Cortex of kidney (tissue), 1 donor: Measurements from ENCODE around the gene MAB21L2.
"Not testable (repeated sequence)": the region's sequence is repeated elsewhere in the genome, so short reads cannot be mapped to it uniquely, and the experiment has no call there.

Experiments
- DNase-seq: peaks from one replicate; lab custom pipeline; 2025; lab: John Stamatoyannopoulos, UW

The MAB21L2 gene

DNA sequence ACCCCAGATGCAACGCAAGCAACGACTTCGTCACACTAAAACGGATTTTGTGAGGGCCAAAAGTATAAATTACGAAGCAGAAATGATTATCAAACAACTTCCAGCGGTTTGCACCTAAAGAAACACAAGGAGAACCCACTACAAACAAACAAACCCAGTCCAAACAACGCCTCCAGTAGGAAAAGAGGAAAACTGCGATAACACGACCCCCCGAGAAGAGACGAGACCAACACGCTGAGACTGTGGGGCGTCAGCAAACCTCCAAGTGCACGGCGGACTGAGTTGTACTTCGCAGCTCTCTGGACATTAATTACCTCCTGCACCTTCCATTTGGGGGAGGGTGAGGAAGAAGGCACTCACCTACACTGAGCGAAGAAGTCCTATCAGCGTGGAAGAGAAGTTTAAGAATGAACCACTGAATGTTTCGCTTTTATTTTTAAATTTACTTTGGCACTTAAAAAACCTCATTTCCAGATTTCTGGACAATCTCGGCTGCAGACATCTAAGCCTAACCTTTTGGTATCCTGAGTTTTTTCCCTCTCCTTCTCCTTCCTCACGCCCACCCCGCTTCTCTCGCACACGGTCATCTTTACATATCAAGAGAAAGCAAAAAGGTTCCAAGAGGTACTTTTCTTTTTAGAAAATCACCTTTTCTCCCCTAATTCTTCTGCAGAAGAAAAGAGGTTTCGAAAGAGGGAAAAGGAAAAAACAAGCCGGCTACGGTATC, at the start of gene MAB21L2:
MAB21L2 (plus strand) TSS at position 6 of the 727 bp plus-strand sequence. CDS start 879 bp downstream, outside the sequence.
- no peak for DNase-seq

DNA sequence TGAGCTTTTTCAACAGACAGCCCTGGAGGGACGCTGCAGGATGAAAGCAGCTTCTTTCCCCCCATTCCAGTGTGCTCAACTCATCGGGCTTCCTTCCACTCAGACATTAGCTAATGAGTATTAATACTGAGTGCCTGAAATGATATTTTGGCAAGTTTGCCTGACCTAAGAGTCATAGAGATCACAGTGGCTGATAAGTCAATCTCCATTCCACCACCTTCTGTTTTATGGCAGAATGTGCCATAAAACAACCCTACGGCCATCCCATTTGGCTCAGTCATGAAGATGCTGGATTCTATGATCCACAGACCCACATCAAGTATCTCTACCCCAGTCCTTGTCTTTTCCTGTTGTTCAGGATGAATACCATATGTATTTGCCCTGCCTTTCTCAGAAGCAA, 48.3 kb upstream of the MAB21L2 start:
- DNase-seq, result no peak

DNA sequence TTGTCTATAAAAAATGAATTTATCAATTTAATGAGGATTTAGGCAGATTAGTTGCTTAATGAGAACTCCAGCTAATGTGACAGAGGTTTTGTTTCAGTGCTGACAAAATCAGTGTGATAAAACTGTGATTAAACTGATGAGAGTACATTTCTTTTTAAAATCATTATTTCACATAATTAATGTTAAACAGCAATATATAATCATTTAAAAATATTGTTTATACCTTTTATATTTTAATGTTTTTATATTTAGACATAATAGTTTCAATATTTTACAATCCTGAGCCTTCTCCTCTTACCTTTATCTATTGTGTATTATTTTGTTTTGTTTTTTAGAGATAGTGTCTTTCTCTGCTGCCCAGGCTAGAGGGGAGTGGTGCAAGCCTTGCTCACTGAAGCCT, 47.1 kb upstream of the MAB21L2 start:
- DNase-seq, result no peak

DNA sequence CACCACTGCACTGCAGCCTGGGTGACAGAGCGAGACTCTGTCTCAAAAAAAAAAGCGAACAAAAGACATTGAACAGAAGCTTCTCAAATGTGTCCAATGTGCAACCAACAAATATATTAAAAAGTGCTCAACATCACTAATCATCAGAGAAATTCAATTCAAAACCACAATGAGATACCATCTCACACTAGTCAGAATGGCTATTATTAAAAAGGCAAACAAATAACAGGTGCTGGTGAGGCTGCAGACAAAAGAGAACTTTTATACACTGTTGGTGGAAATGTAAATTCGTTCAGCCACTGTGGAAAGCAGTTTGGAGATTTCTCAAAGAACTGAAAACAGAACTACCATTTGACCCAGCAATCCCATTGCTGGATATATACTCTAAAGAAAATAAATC, 44.0 kb upstream of the MAB21L2 start:
- DNase-seq, result not testable (repeated sequence)

DNA sequence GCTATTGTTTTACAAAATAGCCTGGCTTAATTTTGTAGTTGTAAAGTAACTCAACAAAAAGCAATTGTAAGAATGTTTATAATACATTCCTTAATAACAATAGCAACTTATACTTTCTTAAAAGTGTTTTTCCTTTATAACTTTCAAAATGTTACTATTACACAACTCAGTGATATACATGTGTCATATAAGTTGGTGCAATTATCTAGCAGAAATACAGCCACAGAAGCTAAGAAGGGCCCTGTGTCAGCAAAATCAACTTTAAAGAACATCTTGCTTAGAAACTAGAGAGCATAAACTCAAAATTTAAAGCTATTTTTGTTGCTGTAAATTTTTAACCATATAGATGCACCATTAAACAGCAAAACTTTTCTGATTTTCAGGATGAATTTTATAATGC, 41.4 kb upstream of the MAB21L2 start:
- DNase-seq, result no peak

DNA sequence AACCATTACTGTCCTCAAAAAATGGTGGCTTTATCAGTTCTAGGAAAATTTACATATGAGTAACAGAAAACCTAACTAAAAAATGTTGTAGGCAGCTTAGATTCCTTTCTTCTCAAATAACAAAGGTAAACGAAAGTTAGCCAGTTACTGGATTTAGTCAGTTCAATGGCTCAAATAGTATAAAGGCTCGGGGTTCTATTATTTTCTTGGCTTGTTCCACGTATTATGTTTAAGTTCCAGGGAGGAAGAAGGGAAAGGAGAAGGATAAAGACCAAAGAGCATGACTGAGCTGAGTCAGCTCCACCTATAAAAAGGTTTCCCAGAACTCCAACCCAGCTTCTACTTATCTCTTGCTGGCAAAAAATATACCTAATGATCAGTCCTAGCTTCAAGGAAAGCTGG, 41.0 kb upstream of the MAB21L2 start:
- no peak for DNase-seq

DNA sequence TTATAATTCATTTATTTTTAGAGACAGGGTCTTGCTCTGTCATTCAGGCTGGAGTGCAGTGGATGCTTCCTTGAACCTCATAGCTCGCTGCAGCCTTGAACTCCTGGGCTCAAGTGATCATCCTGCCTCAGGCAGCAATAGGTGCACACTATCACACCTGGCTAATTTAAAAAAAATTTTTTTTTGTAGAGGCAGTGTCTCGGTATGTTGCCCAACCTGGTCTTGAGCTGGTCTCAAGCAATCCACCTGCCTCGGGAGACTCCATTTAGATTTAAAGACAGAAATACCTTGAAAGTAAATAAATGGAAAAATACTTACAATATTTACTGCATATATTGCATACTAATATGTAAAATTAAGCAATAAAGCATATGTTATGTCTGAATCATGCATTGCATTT, 40.3 kb upstream of the MAB21L2 start:
- DNase-seq, result no peak

DNA sequence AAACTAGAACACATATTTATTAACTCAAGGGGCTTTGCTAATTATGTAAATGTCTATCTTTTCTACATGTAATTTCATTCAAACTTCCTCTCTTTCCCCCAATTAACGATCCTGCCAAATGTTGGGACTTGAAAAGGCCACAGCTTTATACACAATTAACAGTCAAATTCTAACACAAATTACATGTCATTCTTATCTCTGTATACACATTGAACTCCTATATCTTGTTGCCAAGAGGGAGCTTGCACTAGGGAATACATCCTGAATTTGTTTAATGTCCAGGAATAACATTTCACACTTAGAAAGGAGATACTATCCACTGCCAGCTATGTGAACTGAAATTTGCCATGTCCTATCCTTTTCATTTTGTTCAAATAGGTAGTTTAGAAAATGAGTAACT, 38.9 kb upstream of the MAB21L2 start:
- DNase-seq, result no peak

DNA sequence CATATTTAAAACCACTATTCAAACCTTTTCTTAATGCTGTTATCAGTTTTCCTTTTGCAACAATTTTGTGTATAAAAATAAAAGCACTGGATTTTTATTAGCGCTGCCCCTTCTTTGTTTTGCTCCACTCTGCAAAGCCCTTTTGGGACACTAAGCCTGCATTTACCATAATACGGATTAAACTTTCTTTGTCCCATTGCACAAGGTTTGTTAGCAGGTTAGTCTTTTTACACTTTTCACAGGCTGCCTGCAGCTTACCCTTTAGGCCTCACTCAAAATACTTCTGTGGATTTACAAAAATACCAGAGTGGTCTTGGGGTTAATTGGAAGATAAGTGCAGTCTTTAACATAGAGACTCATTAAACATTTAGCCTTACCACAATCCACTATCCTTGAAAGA, 35.7 kb upstream of the MAB21L2 start:
- no peak for DNase-seq

DNA sequence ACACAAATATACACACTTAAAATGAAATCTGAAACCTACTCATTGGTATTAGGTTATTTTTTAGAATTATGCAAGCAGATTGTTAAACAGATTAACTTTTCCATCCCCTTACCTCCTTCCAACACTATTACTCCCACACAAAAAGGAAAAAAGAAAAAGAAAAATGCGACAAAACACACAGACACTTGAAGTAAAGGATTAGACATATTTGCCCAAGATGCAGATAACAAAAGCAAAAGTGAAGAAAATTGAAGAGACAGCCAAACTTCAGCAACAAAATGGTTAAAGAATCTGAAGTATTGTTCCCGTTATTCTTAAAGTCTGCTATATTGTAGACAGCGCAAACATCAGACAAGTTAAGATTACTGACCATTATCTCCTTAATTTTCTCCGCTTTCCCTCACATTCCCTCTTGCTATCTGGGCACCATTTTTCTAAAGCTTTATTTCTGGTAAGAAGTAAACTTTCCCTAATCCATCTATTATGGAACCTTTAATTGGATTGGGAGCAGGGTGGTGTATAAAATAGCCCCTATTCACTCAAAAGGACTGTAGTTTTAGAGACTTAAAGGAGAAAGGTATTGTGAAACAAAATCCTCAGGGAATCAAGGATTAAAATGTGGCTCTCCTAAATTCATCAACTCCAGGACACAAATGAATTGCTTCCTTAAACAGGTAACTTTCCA, 34.7 kb upstream of the MAB21L2 start:
- no peak for DNase-seq

DNA sequence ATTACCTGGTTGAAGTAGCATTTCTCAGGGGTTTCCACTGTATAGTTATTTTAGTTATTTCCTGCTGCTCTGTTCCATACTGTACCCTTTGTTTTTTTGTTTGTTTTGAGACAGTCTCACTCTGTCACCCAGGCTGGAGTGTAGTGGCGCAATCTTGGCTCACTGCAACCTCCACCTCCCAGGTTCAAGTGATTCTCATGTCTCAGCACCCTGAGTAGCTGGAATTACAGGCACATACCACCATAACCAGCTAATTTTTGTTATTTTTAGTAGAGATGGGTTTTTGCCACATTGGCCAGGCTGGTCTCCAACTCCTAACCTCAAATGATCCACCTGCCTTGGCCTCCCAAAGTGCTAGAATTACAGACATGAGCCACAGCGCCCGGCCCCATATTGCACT, 24.1 kb upstream of the MAB21L2 start:
- not testable (repeated sequence) for DNase-seq

DNA sequence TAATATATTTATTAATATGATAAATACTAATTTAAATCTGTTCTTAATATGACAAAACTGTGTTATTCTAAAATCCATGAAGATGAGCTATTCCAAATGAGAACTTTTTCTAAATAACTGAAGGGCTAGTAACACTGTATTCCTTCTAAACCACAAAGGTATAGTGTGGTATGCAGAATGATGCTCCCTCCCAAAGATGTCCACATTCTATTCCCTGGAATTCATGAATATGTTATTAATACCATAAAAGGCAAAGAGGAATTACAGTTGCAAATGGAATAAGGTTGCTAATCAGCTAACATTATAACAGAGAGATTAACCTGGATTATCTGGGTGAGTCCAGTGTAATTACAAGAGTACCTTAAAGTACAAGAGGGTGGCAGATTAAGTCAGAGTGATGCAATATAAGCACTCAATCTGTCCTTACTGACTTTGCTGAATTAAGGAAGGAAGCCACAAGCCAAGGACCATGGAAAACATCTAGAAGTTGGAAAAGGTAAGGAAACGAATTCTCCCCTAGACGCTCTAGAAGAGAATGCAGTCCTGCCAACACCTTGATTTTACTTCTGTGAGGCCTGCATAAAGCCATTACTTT, 20.7 kb upstream of the MAB21L2 start:
- DNase-seq, result no peak

DNA sequence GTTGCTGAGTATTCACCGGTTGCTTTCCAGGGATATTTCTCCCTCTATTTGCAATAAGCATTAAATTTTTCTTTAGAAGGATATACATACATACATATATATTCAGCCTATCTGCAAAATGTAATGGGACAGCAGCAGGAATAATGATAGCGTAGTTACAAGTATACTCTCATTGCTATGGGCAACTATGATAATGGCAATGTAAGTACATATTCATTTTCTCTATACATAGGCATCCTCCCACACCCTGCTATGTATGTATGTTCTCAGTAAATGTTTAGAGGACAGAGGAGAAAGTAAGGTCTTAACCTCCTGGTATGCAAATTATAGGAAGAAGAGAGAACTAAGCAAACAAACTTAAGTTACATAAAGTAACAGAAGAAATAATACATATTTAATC, 19.7 kb upstream of the MAB21L2 start:
- DNase-seq, result no peak

DNA sequence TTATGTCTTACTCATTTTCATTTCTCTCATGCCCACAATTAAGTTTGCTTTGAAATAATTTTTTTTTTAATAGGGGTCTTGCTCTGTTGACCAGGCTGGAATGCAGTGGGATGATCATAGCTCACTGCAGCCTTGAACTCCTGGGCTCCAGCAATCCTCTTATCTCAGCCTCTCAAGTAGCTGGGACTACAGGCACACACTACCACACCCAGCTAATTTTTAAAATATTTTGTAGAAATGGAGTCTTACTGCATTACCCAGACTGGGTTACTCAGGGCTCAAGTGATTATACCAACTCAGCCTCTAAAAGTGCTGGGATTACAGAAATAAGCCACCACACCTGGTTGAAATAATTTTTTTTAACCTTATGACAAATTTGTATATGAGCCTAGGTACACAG, 19.2 kb upstream of the MAB21L2 start:
- no peak for DNase-seq

DNA sequence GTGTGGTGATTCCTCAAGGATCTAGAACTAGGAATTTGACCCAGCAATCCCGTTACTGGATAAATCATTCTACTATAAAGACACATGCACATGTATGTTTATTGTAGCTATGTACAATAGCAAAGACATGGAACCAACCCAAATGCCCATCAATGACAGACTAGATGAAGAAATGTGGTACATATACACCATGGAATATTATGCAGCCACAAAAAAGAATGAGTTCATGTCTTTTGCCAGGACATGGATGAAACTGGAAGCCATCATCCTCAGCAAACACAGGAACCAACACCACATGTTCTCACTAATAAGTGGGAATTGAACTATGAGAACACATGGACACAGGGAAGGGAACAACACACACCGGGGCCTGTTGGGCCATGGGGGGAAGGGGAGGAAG, 17.0 kb upstream of the MAB21L2 start:
- DNase-seq, result not testable (repeated sequence)

DNA sequence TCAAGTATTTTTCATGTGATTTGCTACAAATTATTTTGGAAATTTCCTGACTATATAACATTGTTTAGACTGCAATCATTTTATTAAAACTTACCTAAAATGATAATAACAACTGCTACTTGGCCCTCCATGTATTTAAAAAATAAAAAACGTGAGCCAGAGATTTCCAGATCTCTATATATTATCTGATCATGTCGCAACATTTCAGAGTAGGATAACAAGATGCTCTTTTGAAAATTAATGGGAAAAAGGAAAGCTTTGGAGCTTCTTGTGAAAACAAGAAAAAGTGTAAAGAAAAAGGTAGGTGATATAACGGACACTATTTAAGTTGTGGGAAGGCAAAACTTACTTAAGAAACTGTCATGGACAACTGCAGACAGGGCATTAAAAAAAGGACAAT, 14.9 kb upstream of the MAB21L2 start:
- no peak for DNase-seq

DNA sequence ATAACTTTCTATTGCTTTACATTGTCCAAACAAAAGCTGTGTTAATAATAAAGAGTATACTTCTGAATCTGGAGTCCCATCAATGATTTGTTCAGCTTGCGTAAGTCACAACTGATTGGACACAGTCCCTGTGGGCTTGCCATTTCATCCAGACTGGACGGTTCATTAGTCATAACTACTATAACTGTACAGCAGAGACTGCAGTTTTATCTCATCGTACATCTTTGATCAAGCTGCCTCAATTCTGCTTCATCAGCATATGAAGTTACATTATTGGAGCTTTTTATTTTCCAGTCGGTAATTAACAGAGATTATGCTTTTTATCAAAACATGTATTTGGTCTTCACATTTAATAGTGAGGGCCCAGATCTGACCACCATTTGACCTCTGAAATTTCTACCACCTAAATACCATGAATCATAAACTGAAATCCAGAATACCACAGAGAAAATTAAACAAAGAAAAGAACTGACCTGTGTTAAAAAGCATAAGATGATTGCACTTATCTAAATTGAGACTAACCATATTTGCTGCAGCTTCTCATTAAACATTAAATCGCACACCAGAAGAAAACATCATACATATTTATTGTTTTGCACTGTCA, 12.5 kb upstream of the MAB21L2 start:
- no peak for DNase-seq

DNA sequence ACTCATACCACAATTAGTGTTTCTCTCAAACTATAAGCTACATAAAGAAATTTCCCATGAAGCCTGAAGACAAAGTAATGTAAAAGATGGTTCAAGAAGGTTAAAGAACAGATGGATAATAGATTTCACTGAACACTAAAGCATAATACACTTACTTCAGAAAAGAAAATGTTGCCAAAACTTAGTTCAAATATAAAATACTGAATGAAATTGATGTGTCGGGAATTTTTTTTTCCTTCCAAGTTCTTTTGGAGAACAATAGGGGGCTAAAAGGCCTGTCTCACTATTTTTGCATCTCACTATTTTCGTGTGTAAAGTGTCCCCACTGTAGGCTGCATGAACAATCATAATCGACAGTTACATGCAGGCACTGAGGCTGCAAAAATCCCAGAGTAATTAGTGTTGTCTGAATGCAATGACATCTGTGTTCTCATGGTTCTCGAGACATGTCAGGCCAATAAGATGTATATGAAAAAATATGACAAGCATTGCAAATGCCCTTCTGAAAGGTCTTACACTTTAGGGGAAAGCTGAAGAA, 11.9 kb upstream of the MAB21L2 start:
- no peak for DNase-seq

DNA sequence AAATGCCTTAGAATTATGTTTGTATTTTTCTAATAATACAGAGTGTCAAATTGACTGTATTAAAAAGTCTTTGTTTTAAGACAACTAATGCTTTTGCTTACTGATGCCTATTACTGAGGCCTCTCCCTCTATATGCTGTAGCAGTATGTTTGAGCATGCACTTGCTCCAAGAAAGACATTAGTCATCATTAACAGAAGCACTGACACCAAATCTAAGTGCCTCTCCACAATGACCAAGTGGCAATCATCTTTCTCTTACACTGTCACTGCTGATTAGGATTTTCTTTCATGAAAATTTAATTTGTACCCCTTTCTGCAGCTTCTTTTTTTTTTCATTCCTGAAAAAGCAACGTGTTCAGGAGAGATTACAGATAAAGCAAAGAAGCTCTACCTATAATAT, 11.1 kb upstream of the MAB21L2 start:
- no peak for DNase-seq

DNA sequence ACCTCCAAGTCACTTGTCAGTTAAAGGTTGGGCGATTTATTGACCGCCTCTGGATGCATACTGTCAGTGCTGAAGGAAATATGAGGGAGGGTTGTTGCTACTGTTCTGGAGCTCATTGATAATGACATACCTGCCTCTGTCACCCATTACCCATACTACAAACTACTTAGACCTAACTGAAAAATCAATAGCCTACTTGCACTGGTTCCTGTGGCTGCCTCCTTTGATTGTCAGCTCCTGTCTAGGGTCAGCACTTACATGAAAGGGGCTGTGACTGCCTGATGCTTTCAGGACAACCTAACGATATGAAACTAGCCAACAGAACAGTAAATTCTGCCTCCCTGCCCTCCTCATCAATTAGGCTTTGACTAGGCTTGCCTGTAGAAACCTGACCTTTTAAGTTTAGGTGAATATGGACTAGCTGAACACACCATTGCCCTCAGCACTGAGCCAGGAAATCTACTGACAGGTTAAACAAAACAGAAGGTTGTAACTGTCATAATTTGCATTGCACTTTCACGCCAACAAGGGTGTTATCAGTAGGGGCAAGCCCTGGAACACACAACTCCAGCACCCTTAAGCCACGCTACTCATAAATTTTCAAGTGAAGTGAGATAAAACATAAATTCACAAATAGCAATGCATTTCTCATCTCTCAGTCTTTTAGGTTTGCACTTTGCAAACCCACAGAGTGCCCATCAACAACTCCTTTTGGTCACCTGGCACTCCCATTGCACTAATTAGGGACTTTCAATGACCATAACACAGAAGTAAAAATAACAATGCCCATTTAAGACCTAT, 9.0 kb upstream of the MAB21L2 start:
- DNase-seq, result no peak

DNA sequence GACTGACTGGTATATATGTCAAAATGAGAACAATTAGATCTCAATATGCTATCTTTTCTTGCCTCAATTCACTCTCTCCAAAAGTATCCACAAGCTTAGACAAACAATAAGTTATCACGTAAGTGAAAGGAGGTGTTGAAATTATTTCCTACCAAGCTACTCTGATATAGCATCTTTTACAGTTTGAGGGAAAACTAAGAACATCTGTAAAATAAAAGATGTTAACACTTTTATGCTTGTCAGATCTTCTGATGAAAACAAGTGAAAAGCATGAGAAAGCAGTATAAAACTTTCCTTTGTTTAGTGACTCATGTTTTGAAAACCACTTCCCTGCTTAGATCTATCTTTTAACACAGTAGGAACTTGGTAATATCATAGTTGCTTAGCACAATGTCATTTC, 8.4 kb upstream of the MAB21L2 start:
- DNase-seq, result no peak

DNA sequence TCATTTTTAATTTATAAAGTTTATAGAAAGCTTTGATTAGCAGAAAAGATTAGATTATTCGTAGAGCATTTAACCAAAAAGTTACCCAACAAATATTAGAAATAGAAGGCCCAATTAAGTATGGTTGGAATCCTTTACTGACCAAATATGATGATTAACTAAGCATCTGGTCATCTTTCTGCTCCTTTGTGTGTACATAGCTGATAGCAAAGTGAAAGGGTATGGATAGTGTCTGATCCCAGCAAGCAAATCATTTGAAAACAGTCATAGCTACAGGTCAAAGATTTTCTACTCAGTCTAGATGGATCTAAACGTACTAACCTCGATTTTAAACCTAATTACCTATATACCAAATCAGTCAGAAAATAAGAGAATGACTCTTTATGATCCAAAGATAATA, 7.3 kb upstream of the MAB21L2 start:
- DNase-seq, result no peak
